OCI-LY1 (cell line): Measurements from ENCODE around the gene CDH23.

ENCODE experiments used
- H2AFZ ChIP-seq: fragments of 200-600 bp; sonication (generic), shearing (Covaris generic); 2 replicates; pipeline ENCODE4 v1.6.0; 2014; ENCODE audit warnings: antibody characterized with exemption, mild to moderate bottlenecking, low read length
- H3F3A ChIP-seq: fragments of 200-600 bp; sonication (generic), shearing (Covaris generic); 2 replicates; pipeline ENCODE4 v1.6.0; 2014; ENCODE audit warnings: mild to moderate bottlenecking, antibody characterized with exemption, low read length, moderate library complexity; ENCODE audit not compliant: insufficient read depth
- H3K27ac ChIP-seq: fragments of 200-600 bp; sonication (generic); 2 replicates; pipeline ENCODE4 v1.5.1; 2014; ENCODE audit warnings: low read length, mixed run types, mild to moderate bottlenecking, low read depth; ENCODE audit not compliant: poor library complexity, severe bottlenecking
- H3K27me3 ChIP-seq: fragments of 200-600 bp; sonication (generic); 2 replicates; pipeline ENCODE4 v1.6.0; 2014; ENCODE audit warnings: antibody characterized with exemption, mild to moderate bottlenecking, low read length, moderate library complexity; ENCODE audit not compliant: insufficient read depth
- H3K36me3 ChIP-seq: fragments of 200-600 bp; sonication (generic); 2 replicates; pipeline ENCODE4 v1.6.1; 2014; ENCODE audit warnings: mild to moderate bottlenecking, antibody characterized with exemption, low read length, moderate library complexity, mixed read lengths; ENCODE audit not compliant: insufficient read depth
- H3K4me1 ChIP-seq: fragments of 200-600 bp; sonication (generic); 2 replicates; pipeline ENCODE4 v1.5.1; 2014; ENCODE audit warnings: mild to moderate bottlenecking, low read length, moderate library complexity; ENCODE audit not compliant: insufficient read depth, severe bottlenecking
- H3K4me2 ChIP-seq: fragments of 200-600 bp; sonication (generic), shearing (Covaris generic); 2 replicates; pipeline ENCODE4 v1.6.1; 2014; ENCODE audit warnings: low read length
- H3K4me3 ChIP-seq: fragments of 200-600 bp; sonication (generic); 2 replicates; pipeline ENCODE4 v1.5.1; 2014; ENCODE audit warnings: low read length, low read depth, mild to moderate bottlenecking, mixed read lengths; ENCODE audit not compliant: poor library complexity, severe bottlenecking
- H3K79me2 ChIP-seq: fragments of 200-600 bp; shearing (Covaris generic); 2 replicates; pipeline ENCODE4 v1.6.1; 2016; ENCODE audit warnings: mixed run types, low read length, mixed read lengths; ENCODE audit not compliant: insufficient read depth
- H3K9ac ChIP-seq: fragments of 200-600 bp; sonication (generic), shearing (Covaris generic); 2 replicates; pipeline ENCODE4 v1.6.1; 2014; ENCODE audit warnings: mild to moderate bottlenecking, low read length, mixed read lengths
- H3K9me2 ChIP-seq: fragments of 200-600 bp; sonication (generic), shearing (Covaris generic); 2 replicates; pipeline ENCODE4 v1.6.1; 2014; ENCODE audit warnings: low read depth, mild to moderate bottlenecking, low read length, mixed read lengths
- H3K9me3 ChIP-seq: fragments of 200-600 bp; shearing (Covaris generic); 2 replicates; pipeline ENCODE4 v1.6.1; 2014; ENCODE audit warnings: low read length, mixed read lengths
- H4K20me1 ChIP-seq: fragments of 200-600 bp; sonication (generic), shearing (Covaris generic); 2 replicates; pipeline ENCODE4 v1.6.0; 2016; ENCODE audit warnings: mild to moderate bottlenecking, low read length; ENCODE audit not compliant: insufficient read depth
- EZH2 ChIP-seq: fragments of 200-600 bp; sonication (generic), shearing (Covaris generic); IDR thresholded peaks from 2 replicates; pipeline ENCODE4 v1.8.0; 2017; ENCODE audit warnings: borderline replicate concordance, mixed run types, mild to moderate bottlenecking, antibody characterized with exemption, low read length, moderate library complexity, mixed read lengths
- TF ChIP-seq, protein P1 (sequence below): fragments of 200-600 bp; sonication (generic), shearing (Covaris generic); IDR thresholded peaks from 2 replicates; pipeline ENCODE4 v1.5.1; 2017; ENCODE audit warnings: mild to moderate bottlenecking, antibody characterized with exemption, low read length, moderate library complexity, mixed read lengths

Gene CDH23

DNA sequence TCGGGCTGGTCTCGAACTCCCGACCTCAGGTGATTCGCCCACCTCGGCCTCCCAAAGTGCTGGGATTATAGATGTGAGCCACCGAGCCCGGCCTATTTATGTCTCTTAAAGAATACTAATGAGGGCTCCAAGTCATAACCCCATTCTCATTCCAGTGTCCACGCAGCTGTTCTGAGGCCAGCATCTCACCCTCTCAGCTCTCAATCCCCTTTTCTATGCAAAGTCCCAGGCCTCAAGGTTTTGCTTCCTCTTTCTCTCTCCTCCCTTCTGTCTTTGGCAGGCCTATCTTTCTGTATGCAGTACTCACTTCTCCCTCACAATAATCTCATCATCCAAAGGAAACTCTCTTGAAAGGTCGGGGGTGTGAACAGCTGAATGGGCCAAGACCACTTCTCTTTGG, 404.6 kb downstream of the CDH23 start:
- no peak overlapping the region for H3K9ac ChIP-seq
- H3K9me3 ChIP-seq: no peaks in the 10 kb centered on the region
- no peak overlapping the region for H3K4me2 ChIP-seq
- H2AFZ ChIP-seq: no peak overlapping the region
- H3K4me1 ChIP-seq: no peaks in the 10 kb centered on the region
- no peaks in the 10 kb centered on the region for H4K20me1 ChIP-seq
- H3F3A ChIP-seq: no peaks in the 10 kb centered on the region
- TF ChIP-seq EZH2: no peak
- TF ChIP-seq, protein P1, sequence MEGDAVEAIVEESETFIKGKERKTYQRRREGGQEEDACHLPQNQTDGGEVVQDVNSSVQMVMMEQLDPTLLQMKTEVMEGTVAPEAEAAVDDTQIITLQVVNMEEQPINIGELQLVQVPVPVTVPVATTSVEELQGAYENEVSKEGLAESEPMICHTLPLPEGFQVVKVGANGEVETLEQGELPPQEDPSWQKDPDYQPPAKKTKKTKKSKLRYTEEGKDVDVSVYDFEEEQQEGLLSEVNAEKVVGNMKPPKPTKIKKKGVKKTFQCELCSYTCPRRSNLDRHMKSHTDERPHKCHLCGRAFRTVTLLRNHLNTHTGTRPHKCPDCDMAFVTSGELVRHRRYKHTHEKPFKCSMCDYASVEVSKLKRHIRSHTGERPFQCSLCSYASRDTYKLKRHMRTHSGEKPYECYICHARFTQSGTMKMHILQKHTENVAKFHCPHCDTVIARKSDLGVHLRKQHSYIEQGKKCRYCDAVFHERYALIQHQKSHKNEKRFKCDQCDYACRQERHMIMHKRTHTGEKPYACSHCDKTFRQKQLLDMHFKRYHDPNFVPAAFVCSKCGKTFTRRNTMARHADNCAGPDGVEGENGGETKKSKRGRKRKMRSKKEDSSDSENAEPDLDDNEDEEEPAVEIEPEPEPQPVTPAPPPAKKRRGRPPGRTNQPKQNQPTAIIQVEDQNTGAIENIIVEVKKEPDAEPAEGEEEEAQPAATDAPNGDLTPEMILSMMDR: no peak
- H3K36me3 ChIP-seq: no peaks in the 10 kb centered on the region
- H3K27ac ChIP-seq: no peak overlapping the region
- H3K27me3 ChIP-seq: no peaks in the 10 kb centered on the region; the same call in 1 of the 2 replicates
- H3K9me2 ChIP-seq: no peaks in the 10 kb centered on the region
- no peak overlapping the region for H3K4me3 ChIP-seq
- H3K79me2 ChIP-seq: no peaks in the 10 kb centered on the region

DNA sequence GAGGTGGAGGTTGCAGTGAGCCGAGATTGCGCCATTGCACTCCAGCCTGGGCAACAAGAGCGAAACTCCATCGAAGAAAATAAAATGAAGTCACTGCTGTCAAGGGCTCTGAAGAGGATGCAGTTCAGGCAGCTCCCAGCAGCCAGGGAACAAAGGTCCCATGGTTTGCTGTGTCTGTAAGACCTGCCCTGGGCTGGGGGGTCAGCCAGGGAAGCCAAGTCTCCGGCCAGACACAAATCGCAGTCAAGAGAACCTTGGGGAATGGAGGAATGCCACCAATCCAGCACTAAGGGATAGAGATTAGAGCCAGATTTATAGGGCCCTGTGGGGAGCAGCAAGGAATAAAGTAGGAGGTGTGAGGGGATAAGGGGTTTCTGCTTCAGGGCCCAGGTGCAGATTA, 405.5 kb downstream of the CDH23 start:
- no peak overlapping the region for H2AFZ ChIP-seq

DNA sequence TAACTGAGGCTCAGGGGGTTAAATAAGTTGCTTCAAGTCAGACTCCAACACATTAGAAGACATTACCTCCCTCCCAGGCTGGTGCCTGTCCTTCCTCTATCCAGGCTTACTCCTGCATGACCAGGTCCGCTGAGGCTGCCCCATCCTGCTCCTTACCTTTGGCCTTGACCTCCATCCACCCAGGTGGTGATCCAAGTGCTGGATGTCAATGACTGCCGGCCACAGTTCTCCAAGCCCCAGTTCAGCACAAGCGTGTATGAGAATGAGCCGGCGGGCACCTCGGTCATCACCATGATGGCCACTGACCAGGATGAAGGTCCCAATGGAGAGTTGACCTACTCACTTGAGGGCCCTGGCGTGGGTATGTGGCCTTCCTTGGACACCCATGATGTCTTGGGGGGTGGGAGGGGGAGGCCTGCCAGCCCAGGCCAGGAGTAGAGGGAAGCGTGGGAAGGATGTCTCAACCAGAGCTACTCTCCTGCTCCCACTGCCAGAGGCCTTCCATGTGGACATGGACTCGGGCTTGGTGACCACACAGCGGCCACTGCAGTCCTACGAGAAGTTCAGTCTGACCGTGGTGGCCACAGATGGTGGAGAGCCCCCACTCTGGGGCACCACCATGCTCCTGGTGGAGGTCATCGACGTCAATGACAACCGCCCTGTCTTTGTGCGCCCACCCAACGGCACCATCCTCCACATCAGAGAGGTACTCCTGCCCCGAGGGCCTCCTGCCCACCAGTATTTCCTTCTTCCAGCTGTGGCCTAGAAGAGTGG, 406.2 kb downstream of the CDH23 start:
- no peak overlapping the region for H3K4me2 ChIP-seq

More for the DNA sequence above, 405.5 kb downstream of the CDH23 start:
- Histone ChIP-seq H3K9me3 (no peaks in the 10 kb centered on the region), H3K4me2 (no peak overlapping the region), H3K9me2 (no peaks in the 10 kb centered on the region), H3K36me3 (no peaks in the 10 kb centered on the region), H3K4me3 (no peak overlapping the region), H3K27me3 (no peaks in the 10 kb centered on the region; the same call in 1 of the 2 replicates), H3K9ac (no peak overlapping the region), H3K27ac (no peak overlapping the region), H3K4me1 (no peaks in the 10 kb centered on the region), H3K79me2 (no peaks in the 10 kb centered on the region), H4K20me1 (no peaks in the 10 kb centered on the region), H3F3A (no peaks in the 10 kb centered on the region)
- TF ChIP-seq, protein P1: no peak
- no peak for TF ChIP-seq EZH2

More for the DNA sequence above, 406.2 kb downstream of the CDH23 start:
- no peaks in the 10 kb centered on the region for H3K79me2 ChIP-seq
- H4K20me1 ChIP-seq: no peaks in the 10 kb centered on the region
- H2AFZ ChIP-seq: no peak overlapping the region
- H3F3A ChIP-seq: no peaks in the 10 kb centered on the region
- H3K9ac ChIP-seq: no peak overlapping the region
- H3K27ac ChIP-seq: no peak overlapping the region
- H3K4me1 ChIP-seq: no peaks in the 10 kb centered on the region
- peaks cover 3% of the 10 kb centered on the region for H3K27me3 ChIP-seq
- H3K9me2 ChIP-seq: no peaks in the 10 kb centered on the region
- no peaks in the 10 kb centered on the region for H3K9me3 ChIP-seq
- no peaks in the 10 kb centered on the region for H3K36me3 ChIP-seq
- TF ChIP-seq, protein P1: no peak
- no peak for TF ChIP-seq EZH2
- no peak overlapping the region for H3K4me3 ChIP-seq
